Activated B cell treated with CpG ODN at 0.5 μM for 24 hours (primary cell): ENCODE data around the gene SLC39A1. TPM values are rescaled to one million over a fixed set of nuclear protein-coding genes. Genes with fewer than 3 reads are reported as not detected.

Experiments used
- ATAC-seq: fragments of 200-7000 bp; cut with Tn5 transposase; one replicate; pipeline ENCODE4 v1.10.0; 2021; ENCODE audit warnings: low read depth, mild to moderate bottlenecking, moderate library complexity
- CTCF ChIA-PET: fragments of 350-600 bp; sonication (Branson Sonifier 250); formaldehyde crosslinking; loops from one replicate; lab custom pipeline; 2021; ENCODE audit warnings: antibody characterized with exemption; lab: Charles Lee
- POLR2A ChIA-PET: fragments of 350-600 bp; sonication (Branson Sonifier 250); formaldehyde crosslinking; loops from one replicate; lab custom pipeline; 2021; ENCODE audit warnings: antibody characterized with exemption; lab: Charles Lee
- DNase-seq: peaks from one replicate; pipeline ENCODE4 v3.0.0; 2022
- H3K27ac Mint-ChIP-seq: one replicate; pipeline ENCODE4 v1.8.0; 2020; ENCODE audit warnings: mixed read lengths
- H3K27me3 Mint-ChIP-seq: one replicate; pipeline ENCODE4 v1.8.0; 2021; ENCODE audit warnings: mixed read lengths
- H3K36me3 Mint-ChIP-seq: one replicate; pipeline ENCODE4 v1.8.0; 2021; ENCODE audit warnings: low read depth, mixed read lengths
- H3K4me1 Mint-ChIP-seq: one replicate; pipeline ENCODE4 v1.8.0; 2021; ENCODE audit warnings: mixed read lengths
- H3K4me3 Mint-ChIP-seq: one replicate; pipeline ENCODE4 v1.8.0; 2020; ENCODE audit warnings: mild to moderate bottlenecking, mixed read lengths
- H3K9me3 Mint-ChIP-seq: one replicate; pipeline ENCODE4 v1.8.0; 2020; ENCODE audit warnings: mixed read lengths
- intact Hi-C: fragments of 100-400 bp; cut with micrococcal nuclease; formaldehyde crosslinking; loops from one replicate; pipeline ENCODE4 v1.15.1; 2024
- total RNA-seq: library from RNA; stranded (reverse); gene quantifications from 2 replicates; pipeline ENCODE4 v1.2.3, GENCODE V29; 2022
- TF ChIP-seq, protein P1 (sequence below): fragments of 200-600 bp; IDR thresholded peaks from one replicate; pipeline ENCODE4 v1.8.0; 2022; ENCODE audit warnings: antibody characterized with exemption, mild to moderate bottlenecking

The SLC39A1 gene
- total RNA-seq, 1 donor from 2014 or later = 56.3 TPM

DNA sequence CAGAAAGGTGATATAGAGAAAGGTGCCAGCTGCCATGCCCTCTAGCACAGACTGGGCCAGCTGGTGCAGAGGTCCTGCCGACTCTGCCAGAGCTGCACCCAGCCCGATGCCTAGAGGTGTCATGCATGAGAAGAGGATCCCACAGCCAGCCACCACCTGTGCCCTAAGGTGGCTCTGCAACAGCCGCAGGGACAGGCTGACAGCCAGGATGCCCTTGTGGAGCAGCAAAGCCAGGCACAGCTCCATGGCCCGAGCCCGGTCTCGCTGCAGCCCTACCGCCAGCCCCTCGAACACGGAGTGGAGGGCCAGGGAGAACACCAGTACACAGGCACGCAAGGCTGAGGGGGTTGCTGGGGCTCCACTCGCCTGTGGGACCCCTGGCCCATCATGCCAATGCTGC, 3.1 kb downstream of the SLC39A1 start:
- Mint-ChIP-seq H3K4me1 (peaks cover 73% of the 10 kb centered on the region), H3K9me3 (no peaks in the 10 kb centered on the region), H3K27ac (peak overlapping the region; percentile 26), H3K27me3 (no peaks in the 10 kb centered on the region), H3K4me3 (no peak overlapping the region), H3K36me3 (peaks cover 68% of the 10 kb centered on the region)
- no peak for ATAC-seq
- no peak for DNase-seq
- intact Hi-C loops = no loop called here
- ChIA-PET CTCF (no interaction called here), POLR2A (interaction anchor here (0.6 to 8.3 kb wide), 6 partner anchors 11 to 243 kb away, joined by 3 to 234 read pairs (median 35); partner anchors contain the start of genes DENND4B, GATAD2B, JTB and RAB13)
- TF ChIP-seq, protein P1, sequence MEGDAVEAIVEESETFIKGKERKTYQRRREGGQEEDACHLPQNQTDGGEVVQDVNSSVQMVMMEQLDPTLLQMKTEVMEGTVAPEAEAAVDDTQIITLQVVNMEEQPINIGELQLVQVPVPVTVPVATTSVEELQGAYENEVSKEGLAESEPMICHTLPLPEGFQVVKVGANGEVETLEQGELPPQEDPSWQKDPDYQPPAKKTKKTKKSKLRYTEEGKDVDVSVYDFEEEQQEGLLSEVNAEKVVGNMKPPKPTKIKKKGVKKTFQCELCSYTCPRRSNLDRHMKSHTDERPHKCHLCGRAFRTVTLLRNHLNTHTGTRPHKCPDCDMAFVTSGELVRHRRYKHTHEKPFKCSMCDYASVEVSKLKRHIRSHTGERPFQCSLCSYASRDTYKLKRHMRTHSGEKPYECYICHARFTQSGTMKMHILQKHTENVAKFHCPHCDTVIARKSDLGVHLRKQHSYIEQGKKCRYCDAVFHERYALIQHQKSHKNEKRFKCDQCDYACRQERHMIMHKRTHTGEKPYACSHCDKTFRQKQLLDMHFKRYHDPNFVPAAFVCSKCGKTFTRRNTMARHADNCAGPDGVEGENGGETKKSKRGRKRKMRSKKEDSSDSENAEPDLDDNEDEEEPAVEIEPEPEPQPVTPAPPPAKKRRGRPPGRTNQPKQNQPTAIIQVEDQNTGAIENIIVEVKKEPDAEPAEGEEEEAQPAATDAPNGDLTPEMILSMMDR = no peak

DNA sequence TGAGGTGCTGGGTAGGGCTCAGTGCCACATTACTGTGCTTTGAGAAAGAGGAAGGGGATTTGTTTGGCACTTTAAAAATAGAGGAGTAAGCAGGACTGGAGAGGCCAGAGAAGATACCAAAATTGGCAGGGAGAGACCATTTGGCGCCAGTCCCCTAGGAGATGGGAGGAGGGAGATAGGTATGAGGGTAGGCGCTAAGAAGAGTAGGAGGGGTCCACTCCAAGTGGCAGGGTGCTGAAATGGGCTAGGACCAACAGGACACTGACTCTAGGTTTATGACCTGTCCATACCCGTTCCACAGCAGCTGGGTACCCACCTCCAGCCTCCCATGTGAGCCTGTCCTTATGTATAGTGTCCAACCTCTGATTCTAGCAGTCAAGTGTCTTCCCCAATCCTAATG, 3.9 kb downstream of the SLC39A1 start:
- peaks cover 74% of the 10 kb centered on the region for H3K36me3 Mint-ChIP-seq
- TF ChIP-seq, protein P1 = no peak
- peaks cover 77% of the 10 kb centered on the region for H3K4me1 Mint-ChIP-seq
- H3K27me3 Mint-ChIP-seq = no peaks in the 10 kb centered on the region
- CTCF ChIA-PET = no interaction called here
- H3K4me3 Mint-ChIP-seq = no peak overlapping the region
- intact Hi-C loops = loop anchor here (2.0 kb wide), 1 partner anchor 313 kb away; the partner anchor contains the start of gene HAX1
- ATAC-seq (no peak), DNase-seq (no peak)
- POLR2A ChIA-PET = interaction anchor here (1.5 to 8.3 kb wide), 8 partner anchors 8 to 232 kb away, joined by 4 to 234 read pairs (median 35); partner anchors contain the start of genes CREB3L4, DENND4B, GATAD2B and INTS3
- no peaks in the 10 kb centered on the region for H3K9me3 Mint-ChIP-seq
- peak overlapping the region; percentile 74 for H3K27ac Mint-ChIP-seq

DNA sequence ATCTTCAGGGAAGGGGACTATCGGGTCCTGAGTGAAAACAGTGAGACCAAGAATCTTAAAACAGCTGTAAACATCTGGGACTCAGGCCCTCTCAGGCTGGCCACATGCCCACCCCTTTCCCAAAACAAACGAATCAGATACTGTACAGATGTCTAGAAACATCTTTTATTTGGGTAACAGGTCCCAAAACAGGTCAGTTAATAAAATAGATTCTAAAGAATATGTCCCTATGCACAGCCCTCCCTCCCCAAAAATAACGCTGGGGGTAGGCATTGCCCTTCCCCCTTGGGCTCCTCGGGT, 4.4 kb downstream of the SLC39A1 start:
- CTCF ChIA-PET = interaction anchor here (1.0 to 2.9 kb wide), 2 partner anchors 8 to 19 kb away, joined by 4 to 14 read pairs; partner anchors contain the start of genes CREB3L4 and JTB
- Mint-ChIP-seq H3K9me3 (no peaks in the 10 kb centered on the region), H3K36me3 (peaks cover 79% of the 10 kb centered on the region), H3K27me3 (no peaks in the 10 kb centered on the region), H3K27ac (peak overlapping the region; percentile 96), H3K4me1 (peaks cover 78% of the 10 kb centered on the region), H3K4me3 (peak overlapping the region; percentile 96)
- intact Hi-C loops = loop anchor here (1.0 to 2.0 kb wide), 8 partner anchors 8 to 314 kb away; partner anchors contain the start of genes CREB3L4, DENND4B, HAX1 and JTB
- DNase-seq (no peak), ATAC-seq (no peak)
- TF ChIP-seq, protein P1 = no peak
- POLR2A ChIA-PET = interaction anchor here (0.7 to 8.3 kb wide), 14 partner anchors 8 to 325 kb away, joined by 3 to 234 read pairs (median 10); partner anchors contain the start of genes CHTOP, CREB3L4, DENND4B and GATAD2B

DNA sequence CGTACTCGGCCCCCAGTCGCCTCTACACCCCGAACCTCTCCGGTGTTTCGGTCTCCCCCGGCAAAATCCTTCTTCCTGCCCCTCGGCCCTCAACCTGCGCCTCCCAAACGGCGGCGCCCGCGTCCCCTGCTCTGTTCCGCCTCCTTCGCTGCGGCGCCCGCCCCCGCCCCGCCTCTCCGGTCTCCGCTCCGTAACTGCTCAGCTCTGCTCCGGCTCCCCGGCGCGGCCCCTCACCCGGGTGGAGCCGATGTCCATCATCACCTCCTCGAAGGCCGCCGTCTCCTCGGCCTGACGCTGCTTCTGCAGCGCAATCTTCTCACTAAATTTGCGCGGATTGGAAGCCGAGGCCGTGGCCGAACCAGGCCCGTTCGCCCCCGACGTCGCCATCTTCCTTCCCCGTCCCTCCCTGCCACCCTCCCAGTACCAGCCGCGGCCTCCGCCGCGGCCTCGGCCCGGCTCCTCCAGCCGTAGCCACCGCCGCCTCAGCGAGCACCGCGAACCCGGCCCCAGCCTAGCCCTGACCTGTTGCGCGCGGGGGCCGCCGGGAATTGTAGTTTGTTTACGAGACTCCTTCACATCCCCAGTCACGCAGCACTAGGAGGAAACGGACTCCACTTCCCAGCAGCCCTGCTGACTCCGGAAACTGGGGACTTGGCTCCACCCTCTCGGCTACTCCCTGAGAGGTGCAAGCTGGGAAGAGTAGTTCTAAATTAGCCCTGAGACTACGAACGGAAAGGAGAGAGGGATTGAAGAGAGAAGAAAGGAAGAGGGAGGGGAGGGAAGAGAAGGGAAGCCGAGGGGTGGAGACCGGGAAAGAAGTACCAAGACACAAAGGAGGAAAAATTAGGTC, 5.0 kb downstream of the SLC39A1 start, which contains the start of gene CRTC2:
CRTC2 (minus strand) TSS at position 502 of the 850 bp plus-strand sequence; CDS start at position 387, 115 bp downstream.
- H3K27me3 Mint-ChIP-seq = no peaks in the 10 kb centered on the region
- ATAC-seq (peak; percentile 83), DNase-seq (peak; percentile 92)
- TF ChIP-seq, protein P1 = no peak
- peaks cover 77% of the 10 kb centered on the region for H3K4me1 Mint-ChIP-seq
- CTCF ChIA-PET = interaction anchor here (1.0 to 2.9 kb wide), 4 partner anchors 9 to 137 kb away, joined by 4 to 14 read pairs (median 7); partner anchors contain the start of genes CREB3L4, JTB and RAB13
- peak within 1 kb of the TSS; percentile 96 for H3K27ac Mint-ChIP-seq
- H3K4me3 Mint-ChIP-seq = peak within 1 kb of the TSS; percentile 96
- H3K9me3 Mint-ChIP-seq = no peaks in the 10 kb centered on the region
- peaks cover 79% of the 10 kb centered on the region for H3K36me3 Mint-ChIP-seq
- POLR2A ChIA-PET = interaction anchor here (0.6 to 8.3 kb wide), 19 partner anchors 9 to 336 kb away, joined by 3 to 234 read pairs (median 7); partner anchors contain the start of genes CHTOP, CREB3L4, DENND4B and GATAD2B
- intact Hi-C loops = loop anchor here (1.0 to 2.0 kb wide), 8 partner anchors 9 to 314 kb away; partner anchors contain the start of genes CREB3L4, DENND4B, HAX1 and JTB
